Vagina (tissue), 2 donors: ENCODE measurements around the gene OR10A5. TPM values are rescaled to one million over a fixed set of nuclear protein-coding genes. Genes with fewer than 3 reads are reported as not detected.

Experiments
- DNase-seq, 2 donors: peaks; one replicate each; pipeline ENCODE4 v3.0.0-alpha.2; 2017; ENCODE audit errors: extremely low spot score in 2 of 2
- H3K27ac ChIP-seq: fragments of 200-600 bp; sonication (generic); one replicate; pipeline ENCODE4 v1.5.1; 2019
- H3K27me3 ChIP-seq: fragments of 200-600 bp; sonication (generic); one replicate; pipeline ENCODE4 v1.5.1; 2019
- H3K36me3 ChIP-seq, 2 donors: fragments of 200-600 bp; sonication (generic); one replicate each; pipeline ENCODE4 v1.5.1; 2017 to 2019
- H3K4me1 ChIP-seq: fragments of 200-600 bp; sonication (generic); one replicate; pipeline ENCODE4 v1.5.1; 2019
- H3K4me3 ChIP-seq, 2 donors: fragments of 200-600 bp; sonication (generic); 1 replicate in 1 of 2; 2 replicates in 1 of 2; pipeline ENCODE4 v1.5.1; 2016 to 2019
- H3K9me3 ChIP-seq: fragments of 200-600 bp; sonication (generic); one replicate; pipeline ENCODE4 v1.5.1; 2019
- CTCF ChIP-seq, 3 experiments: fragments of 450-650 bp in 2 of 3; fragments of 200-600 bp in 1 of 3; sonication (generic) in 1 of 3; IDR thresholded peaks; one replicate each; pipeline ENCODE4 v1.5.1; 2017 to 2019; ENCODE audit warnings: antibody characterized with exemption in 3 of 3, mild to moderate bottlenecking in 2 of 3, moderate library complexity in 2 of 3
- POLR2A ChIP-seq, 2 donors: fragments of 450-650 bp; IDR thresholded peaks; one replicate each; pipeline ENCODE4 v1.6.1; 2017; ENCODE audit warnings: antibody characterized with exemption in 2 of 2, mild to moderate bottlenecking in 2 of 2, moderate library complexity in 2 of 2
- POLR2AphosphoS5 ChIP-seq, 2 donors: sonication (generic); formaldehyde crosslinking; IDR thresholded peaks; one replicate each; pipeline ENCODE4 v1.9.0; 2017; ENCODE audit warnings: antibody characterized with exemption in 2 of 2, mild to moderate bottlenecking in 2 of 2, low read depth in 1 of 2; ENCODE audit not compliant: insufficient read depth in 1 of 2
- intact Hi-C: fragments of 100-400 bp; cut with DNase I; formaldehyde crosslinking; loops from one replicate; pipeline ENCODE4 v1.15.1; 2023
- total RNA-seq: library from RNA; depleted of rRNA; stranded (reverse); fragments of >200 nt; gene quantifications from one replicate; pipeline ENCODE4 v1.2.3, GENCODE V29; 2016

OR10A5 gene
- total RNA-seq, 1 donor from 2014 or later, result not detected

- Histone ChIP-seq H3K27me3 (no peaks in the 10 kb centered on the region), H3K9me3 (no peaks in the 10 kb centered on the region), H3K27ac (no peak overlapping the region), H3K4me1 (no peaks in the 10 kb centered on the region), H3K36me3 (no peaks in the 10 kb centered on the region), H3K4me3 (no peak overlapping the region)
- intact Hi-C loops, result no loop called here
- DNase-seq, result no peak
- TF ChIP-seq POLR2AphosphoS5 (IDR thresholded peaks at IDR 0.05; ENCODE audit: insufficient read depth in 1 of 2, low read depth in 1 of 2), result no peak
- TF ChIP-seq CTCF (IDR thresholded peaks at IDR 0.05), result no peak
- no peak for TF ChIP-seq POLR2A (IDR thresholded peaks at IDR 0.05)
Observed at GRCh38 chr11:6817694-6818093, 27.8 kb upstream of the OR10A5 start.

DNA sequence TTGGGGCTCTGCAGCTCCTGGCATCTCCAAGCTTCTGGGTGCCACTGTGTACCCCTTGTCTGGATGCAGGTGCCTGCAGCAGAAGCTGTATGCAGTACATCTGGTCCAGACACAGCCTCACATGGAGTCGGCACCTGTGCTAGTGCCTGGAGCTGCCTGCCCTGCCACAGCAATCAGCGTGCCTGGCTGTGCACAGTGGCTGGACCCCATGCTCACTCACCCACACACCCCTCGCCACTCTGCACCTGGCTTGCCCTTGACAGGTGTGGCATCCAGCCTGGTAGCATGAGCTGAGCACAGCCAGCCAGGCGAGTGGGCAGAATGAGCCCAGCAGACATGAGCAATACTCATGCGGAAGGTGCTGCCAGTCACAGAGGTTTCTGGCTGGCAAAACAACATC lies 26.5 kb upstream of the OR10A5 start:
- no peak for DNase-seq
- Histone ChIP-seq H3K27ac (no peak overlapping the region), H3K36me3 (no peaks in the 10 kb centered on the region), H3K4me1 (no peaks in the 10 kb centered on the region), H3K9me3 (no peaks in the 10 kb centered on the region), H3K4me3 (no peak overlapping the region), H3K27me3 (no peaks in the 10 kb centered on the region)
- TF ChIP-seq POLR2A (IDR thresholded peaks at IDR 0.05) (no peak), POLR2AphosphoS5 (IDR thresholded peaks at IDR 0.05; ENCODE audit: insufficient read depth in 1 of 2, low read depth in 1 of 2) (no peak), CTCF (IDR thresholded peaks at IDR 0.05) (no peak)
- intact Hi-C loops, result no loop called here

GRCh38 chr11:6824136-6824823 lies 21.2 kb upstream of the OR10A5 start:
- no peak for TF ChIP-seq POLR2A (IDR thresholded peaks at IDR 0.05)
- TF ChIP-seq CTCF (IDR thresholded peaks at IDR 0.05), result no peak
- no peak for TF ChIP-seq POLR2AphosphoS5 (IDR thresholded peaks at IDR 0.05; ENCODE audit: insufficient read depth in 1 of 2, low read depth in 1 of 2)

GRCh38 chr11:6825231-6825744 lies 20.2 kb upstream of the OR10A5 start:
- Histone ChIP-seq H3K36me3 (no peaks in the 10 kb centered on the region), H3K4me1 (no peaks in the 10 kb centered on the region), H3K9me3 (no peaks in the 10 kb centered on the region), H3K27me3 (no peaks in the 10 kb centered on the region), H3K4me3 (no peak overlapping the region), H3K27ac (no peak overlapping the region)
- TF ChIP-seq CTCF (IDR thresholded peaks at IDR 0.05) (no peak), POLR2AphosphoS5 (IDR thresholded peaks at IDR 0.05; ENCODE audit: insufficient read depth in 1 of 2, low read depth in 1 of 2) (no peak)
- intact Hi-C loops, result no loop called here
- DNase-seq, result no peak

More at GRCh38 chr11:6824136-6824823, 21.2 kb upstream of the OR10A5 start:
- no peaks in the 10 kb centered on the region for H3K4me1 ChIP-seq
- H3K27me3 ChIP-seq, result no peaks in the 10 kb centered on the region
- H3K4me3 ChIP-seq, result no peak overlapping the region
- DNase-seq, result no peak
- intact Hi-C loops, result no loop called here
- H3K9me3 ChIP-seq, result no peaks in the 10 kb centered on the region
- H3K27ac ChIP-seq, result no peak overlapping the region
- no peaks in the 10 kb centered on the region for H3K36me3 ChIP-seq

DNA sequence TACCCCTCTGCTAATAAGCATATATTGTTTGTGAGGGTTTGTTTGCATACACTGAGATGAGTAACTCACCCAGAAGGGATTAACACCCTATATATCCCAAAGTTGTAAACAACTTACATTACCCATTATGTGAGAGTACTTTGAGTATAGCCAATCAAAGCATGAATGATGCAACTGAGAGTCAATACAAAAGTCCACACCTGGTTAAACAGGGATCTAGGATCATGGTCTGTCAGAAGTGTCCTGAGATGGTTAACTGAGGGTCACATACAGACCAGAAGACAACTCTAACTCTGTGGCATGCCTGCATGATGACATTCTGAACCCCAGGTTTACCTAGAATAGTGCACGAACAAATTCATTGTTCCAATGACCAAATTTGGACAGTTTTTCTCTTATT lies 17.4 kb upstream of the OR10A5 start:
- no peak for DNase-seq
- H3K4me3 ChIP-seq, result no peak overlapping the region
- no peaks in the 10 kb centered on the region for H3K27me3 ChIP-seq
- no peak for TF ChIP-seq POLR2A (IDR thresholded peaks at IDR 0.05)
- no peak for TF ChIP-seq CTCF (IDR thresholded peaks at IDR 0.05)
- TF ChIP-seq POLR2AphosphoS5 (IDR thresholded peaks at IDR 0.05; ENCODE audit: insufficient read depth in 1 of 2, low read depth in 1 of 2), result no peak
- no peaks in the 10 kb centered on the region for H3K36me3 ChIP-seq
- no peak overlapping the region for H3K27ac ChIP-seq
- H3K9me3 ChIP-seq, result no peaks in the 10 kb centered on the region
- H3K4me1 ChIP-seq, result no peaks in the 10 kb centered on the region
- intact Hi-C loops, result no loop called here
